ENCODE results near the gene PRDX5. TPM values are rescaled to one million over a fixed set of nuclear protein-coding genes. Genes with fewer than 3 reads are reported as not detected.

PRDX5 gene
- total and polyA plus RNA-seq, 4 donors: 66.8 to 201 (median 135) TPM

- WGBS: 77% methylated on average over 8 of the region's 8 CpGs
- Histone ChIP-seq H3K9ac (ENCODE audit: low read depth in 1 of 2, low read length in 2 of 2) (no peak overlapping the region), H3K9me3 (ENCODE audit: control insufficient read depth in 4 of 4, low read length in 3 of 4) (no peaks in the 10 kb centered on the region), H3K36me3 (ENCODE audit: control insufficient read depth in 4 of 4, insufficient read depth in 3 of 4, low read depth in 1 of 4, low read length in 3 of 4) (no peaks in the 10 kb centered on the region), H3K4me3 (ENCODE audit: low read depth in 1 of 3, low read length in 3 of 3) (no peak overlapping the region), H3K4me1 (ENCODE audit: control insufficient read depth in 4 of 4, insufficient read depth in 4 of 4, low read length in 3 of 4) (peaks cover 0 to 7% (median 6%) of the 10 kb centered on the region in 4 donors), H3K27ac (ENCODE audit: low read depth in 1 of 2, low read length in 2 of 2) (no peak overlapping the region), H3K27me3 (ENCODE audit: control insufficient read depth in 4 of 4, insufficient read depth in 4 of 4, low read length in 3 of 4) (no peaks in the 10 kb centered on the region)
- no peak for TF ChIP-seq GABPA (IDR thresholded peaks at IDR 0.05 in 1 of 2, conservative IDR thresholded peaks at IDR 0.05 in 1 of 2)
- TF ChIP-seq, protein P1, sequence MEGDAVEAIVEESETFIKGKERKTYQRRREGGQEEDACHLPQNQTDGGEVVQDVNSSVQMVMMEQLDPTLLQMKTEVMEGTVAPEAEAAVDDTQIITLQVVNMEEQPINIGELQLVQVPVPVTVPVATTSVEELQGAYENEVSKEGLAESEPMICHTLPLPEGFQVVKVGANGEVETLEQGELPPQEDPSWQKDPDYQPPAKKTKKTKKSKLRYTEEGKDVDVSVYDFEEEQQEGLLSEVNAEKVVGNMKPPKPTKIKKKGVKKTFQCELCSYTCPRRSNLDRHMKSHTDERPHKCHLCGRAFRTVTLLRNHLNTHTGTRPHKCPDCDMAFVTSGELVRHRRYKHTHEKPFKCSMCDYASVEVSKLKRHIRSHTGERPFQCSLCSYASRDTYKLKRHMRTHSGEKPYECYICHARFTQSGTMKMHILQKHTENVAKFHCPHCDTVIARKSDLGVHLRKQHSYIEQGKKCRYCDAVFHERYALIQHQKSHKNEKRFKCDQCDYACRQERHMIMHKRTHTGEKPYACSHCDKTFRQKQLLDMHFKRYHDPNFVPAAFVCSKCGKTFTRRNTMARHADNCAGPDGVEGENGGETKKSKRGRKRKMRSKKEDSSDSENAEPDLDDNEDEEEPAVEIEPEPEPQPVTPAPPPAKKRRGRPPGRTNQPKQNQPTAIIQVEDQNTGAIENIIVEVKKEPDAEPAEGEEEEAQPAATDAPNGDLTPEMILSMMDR (IDR thresholded peaks at IDR 0.05; ENCODE audit: low read depth, low read length, missing input control): no peak
- TF ChIP-seq, protein P2, sequence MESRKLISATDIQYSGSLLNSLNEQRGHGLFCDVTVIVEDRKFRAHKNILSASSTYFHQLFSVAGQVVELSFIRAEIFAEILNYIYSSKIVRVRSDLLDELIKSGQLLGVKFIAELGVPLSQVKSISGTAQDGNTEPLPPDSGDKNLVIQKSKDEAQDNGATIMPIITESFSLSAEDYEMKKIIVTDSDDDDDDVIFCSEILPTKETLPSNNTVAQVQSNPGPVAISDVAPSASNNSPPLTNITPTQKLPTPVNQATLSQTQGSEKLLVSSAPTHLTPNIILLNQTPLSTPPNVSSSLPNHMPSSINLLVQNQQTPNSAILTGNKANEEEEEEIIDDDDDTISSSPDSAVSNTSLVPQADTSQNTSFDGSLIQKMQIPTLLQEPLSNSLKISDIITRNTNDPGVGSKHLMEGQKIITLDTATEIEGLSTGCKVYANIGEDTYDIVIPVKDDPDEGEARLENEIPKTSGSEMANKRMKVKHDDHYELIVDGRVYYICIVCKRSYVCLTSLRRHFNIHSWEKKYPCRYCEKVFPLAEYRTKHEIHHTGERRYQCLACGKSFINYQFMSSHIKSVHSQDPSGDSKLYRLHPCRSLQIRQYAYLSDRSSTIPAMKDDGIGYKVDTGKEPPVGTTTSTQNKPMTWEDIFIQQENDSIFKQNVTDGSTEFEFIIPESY (IDR thresholded peaks at IDR 0.05): no peak
- TF ChIP-seq, protein P3, sequence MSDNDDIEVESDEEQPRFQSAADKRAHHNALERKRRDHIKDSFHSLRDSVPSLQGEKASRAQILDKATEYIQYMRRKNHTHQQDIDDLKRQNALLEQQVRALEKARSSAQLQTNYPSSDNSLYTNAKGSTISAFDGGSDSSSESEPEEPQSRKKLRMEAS (IDR thresholded peaks at IDR 0.05): no peak
- no peak for TF ChIP-seq SP1 (IDR thresholded peaks at IDR 0.05)
- TF ChIP-seq HNF4A (conservative IDR thresholded peaks at IDR 0.05): no peak
- no peak for TF ChIP-seq YY1 (IDR thresholded peaks at IDR 0.05)
- TF ChIP-seq FOXA1 (IDR thresholded peaks at IDR 0.05): no peak
- no peak for TF ChIP-seq TAF1 (conservative IDR thresholded peaks at IDR 0.05)
- no peak for DNase-seq (ENCODE audit: low spot score)
These were observed 19.8 kb downstream of the PRDX5 start for GRCh38 chr11:64337538-64338249.

GRCh38 chr11:64338716-64339115, 20.8 kb downstream of the PRDX5 start:
- H3K4me1 ChIP-seq (ENCODE audit: control insufficient read depth in 4 of 4, insufficient read depth in 4 of 4, low read length in 3 of 4): peaks cover 0 to 12% (median 7%) of the 10 kb centered on the region in 4 donors
- 88% methylated on average over 8 of the region's 8 CpGs for WGBS
- no peak for DNase-seq (ENCODE audit: low spot score)
- no peak overlapping the region for H3K27ac ChIP-seq (ENCODE audit: low read depth in 1 of 2, low read length in 2 of 2)
- H3K9ac ChIP-seq (ENCODE audit: low read depth in 1 of 2, low read length in 2 of 2): no peak overlapping the region
- no peaks in the 10 kb centered on the region for H3K27me3 ChIP-seq (ENCODE audit: control insufficient read depth in 4 of 4, insufficient read depth in 4 of 4, low read length in 3 of 4)
- H3K36me3 ChIP-seq (ENCODE audit: control insufficient read depth in 4 of 4, insufficient read depth in 3 of 4, low read depth in 1 of 4, low read length in 3 of 4): no peaks in the 10 kb centered on the region
- TF ChIP-seq, protein P1 (IDR thresholded peaks at IDR 0.05; ENCODE audit: low read depth, low read length, missing input control): no peak
- TF ChIP-seq, protein P2 (IDR thresholded peaks at IDR 0.05): no peak
- TF ChIP-seq NR2F2 (IDR thresholded peaks at IDR 0.05) (no peak), FOXA2 (IDR thresholded peaks at IDR 0.05) (no peak), RAD21 (IDR thresholded peaks at IDR 0.05) (no peak), EGR1 (IDR thresholded peaks at IDR 0.05; ENCODE audit: low read depth in 2 of 2) (no peak), YY1 (IDR thresholded peaks at IDR 0.05) (no peak), SP1 (IDR thresholded peaks at IDR 0.05) (no peak), FOXA1 (IDR thresholded peaks at IDR 0.05) (no peak), JUND (IDR thresholded peaks at IDR 0.05) (no peak), RXRA (IDR thresholded peaks at IDR 0.05) (no peak), HNF4G (IDR thresholded peaks at IDR 0.05) (no peak)
- TF ChIP-seq, protein P3 (IDR thresholded peaks at IDR 0.05): no peak
- H3K4me3 ChIP-seq (ENCODE audit: low read depth in 1 of 3, low read length in 3 of 3): no peak overlapping the region
- H3K9me3 ChIP-seq (ENCODE audit: control insufficient read depth in 4 of 4, low read length in 3 of 4): no peaks in the 10 kb centered on the region
